CD4-positive, alpha-beta T cell treated with Interleukin-17A for 1 hour (primary cell): ENCODE data around the gene MEMO1.
"Not testable (repeated sequence)": the region's sequence is repeated elsewhere in the genome, so short reads cannot be mapped to it uniquely, and the experiment has no call there.

Experiments used
- DNase-seq: peaks from one replicate; pipeline ENCODE4 v3.0.0-alpha.2; 2020

MEMO1 gene

DNA sequence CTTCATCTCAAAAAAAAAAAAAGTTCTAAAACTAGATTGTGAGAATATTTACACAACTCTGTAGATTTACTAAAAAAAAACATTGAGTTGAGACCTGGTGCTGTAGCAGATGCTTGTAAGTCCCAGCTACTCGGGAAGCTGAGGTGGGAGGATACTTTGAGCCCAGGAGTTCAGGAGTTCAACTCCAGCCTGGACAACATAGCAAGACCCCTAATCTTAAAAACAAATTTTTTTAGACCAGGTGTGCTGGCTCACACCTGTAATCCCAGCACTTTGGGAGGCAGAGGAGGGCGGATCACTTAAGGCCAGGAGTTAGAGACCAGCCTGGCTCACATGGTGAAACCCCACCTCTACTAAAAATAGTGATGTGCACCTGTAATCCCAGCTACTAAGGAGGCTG lies 108.9 kb downstream of the MEMO1 start:
- no peak for DNase-seq

DNA sequence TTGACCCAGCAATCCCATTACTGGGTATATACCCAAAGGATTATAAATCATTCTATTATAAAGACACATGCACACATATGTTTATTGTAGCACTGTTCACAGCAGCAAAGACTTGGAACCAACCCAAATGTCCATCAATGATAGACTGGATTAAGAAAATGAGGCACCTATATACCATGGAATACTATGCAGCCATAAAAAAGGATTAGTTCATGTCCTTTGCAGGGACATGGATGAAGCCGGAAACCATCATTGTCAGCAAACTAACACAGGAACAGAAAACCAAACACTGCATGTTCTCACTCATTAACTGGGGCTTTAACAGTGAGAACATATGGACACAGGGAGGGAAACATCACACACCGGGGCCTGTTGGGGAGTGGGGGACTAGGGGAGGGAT lies 110.7 kb downstream of the MEMO1 start:
- DNase-seq: not testable (repeated sequence)

DNA sequence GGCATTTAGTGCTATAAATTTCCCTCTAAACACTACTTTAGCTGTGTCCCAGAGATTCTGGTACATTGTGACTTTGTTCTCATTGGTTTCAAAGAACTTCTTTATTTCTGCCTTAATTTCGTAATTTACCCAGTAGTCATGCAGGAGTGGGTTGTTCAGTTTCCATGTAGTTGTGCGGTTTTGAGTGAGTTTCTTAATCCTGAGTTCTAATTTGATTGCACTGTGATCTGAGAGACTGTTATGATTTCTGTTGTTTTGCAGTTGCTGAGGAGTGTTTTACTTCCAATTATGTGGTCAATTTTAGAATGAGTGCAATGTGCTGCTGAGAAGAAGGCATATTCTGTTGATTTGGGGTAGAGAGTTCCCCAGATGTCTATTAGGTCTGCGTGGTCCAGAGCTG lies 112.5 kb downstream of the MEMO1 start:
- DNase-seq: not testable (repeated sequence)

DNA sequence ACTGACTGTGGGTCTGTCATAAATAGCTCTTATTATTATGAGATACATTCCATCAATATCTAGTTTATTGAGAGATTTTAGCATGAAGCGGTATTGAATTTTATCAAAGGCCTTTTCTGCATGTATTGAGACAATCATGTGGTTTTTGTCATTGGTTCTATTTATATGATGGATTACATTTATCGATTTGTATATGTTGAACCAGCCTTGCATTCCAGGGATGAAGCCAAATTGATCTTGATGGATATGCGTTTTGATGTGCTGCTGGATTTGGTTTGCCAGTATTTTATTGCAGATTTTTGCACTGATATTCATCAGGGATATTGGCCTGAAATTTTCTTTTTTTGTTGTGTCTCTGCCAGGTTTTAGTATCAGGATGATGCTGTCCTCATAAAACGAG lies 113.5 kb downstream of the MEMO1 start:
- DNase-seq: not testable (repeated sequence)

DNA sequence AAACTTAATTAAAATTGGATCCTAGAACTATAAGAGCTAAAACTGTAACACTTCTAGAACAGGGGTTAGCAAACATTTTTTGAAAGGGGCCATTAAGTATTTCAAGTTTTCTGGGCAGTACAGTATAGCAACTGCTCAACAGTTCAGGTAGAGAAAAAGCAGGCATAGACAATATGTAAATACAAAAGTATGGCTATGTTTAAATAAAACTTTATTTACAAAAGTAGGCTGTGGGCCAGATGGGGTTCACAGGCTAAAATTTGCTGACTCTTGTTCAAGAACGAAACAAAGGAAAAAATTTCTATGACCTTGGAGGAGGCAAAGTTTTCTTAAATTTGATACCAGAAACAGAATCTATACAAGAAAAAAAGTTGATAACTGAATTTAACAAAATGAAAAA lies 114.5 kb downstream of the MEMO1 start:
- no peak for DNase-seq

DNA sequence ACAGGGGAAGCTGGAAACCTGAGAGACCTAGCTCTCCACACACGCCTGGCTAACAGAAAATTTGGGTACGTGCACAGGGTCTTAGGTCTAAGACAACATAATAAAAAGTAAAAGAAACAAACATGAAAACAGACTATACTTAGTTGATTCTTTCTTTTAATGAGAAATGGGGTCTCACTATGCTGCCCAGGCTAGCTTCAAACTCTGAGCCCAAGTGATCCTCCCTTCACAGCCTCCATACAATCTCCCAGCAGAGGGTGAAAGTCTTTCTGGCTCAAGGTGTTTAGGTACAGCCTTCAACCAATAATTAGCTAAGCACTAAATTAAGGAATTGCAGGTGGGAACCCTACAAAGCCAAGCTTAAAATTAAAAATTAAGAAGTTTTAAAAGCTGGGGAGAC lies 116.2 kb downstream of the MEMO1 start:
- no peak for DNase-seq

DNA sequence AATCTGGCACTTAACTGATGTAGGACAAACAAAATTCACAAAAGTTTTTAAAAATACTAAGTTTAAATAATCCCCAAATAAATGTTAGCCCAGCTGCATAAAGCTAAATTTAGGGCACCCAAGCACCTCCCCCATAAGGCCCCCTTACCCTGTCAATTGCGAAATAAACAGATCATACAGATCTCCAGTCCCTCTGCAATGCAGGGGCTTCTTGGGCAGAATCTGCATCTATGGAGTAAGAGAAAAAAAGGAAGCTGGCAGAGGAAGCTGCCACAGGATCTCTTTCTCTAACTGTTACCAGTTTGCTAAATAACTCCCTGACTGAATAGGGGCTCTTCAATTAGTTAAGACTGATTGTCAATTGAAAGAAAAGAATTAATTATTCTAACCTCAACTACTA lies 117.7 kb downstream of the MEMO1 start:
- no peak for DNase-seq

DNA sequence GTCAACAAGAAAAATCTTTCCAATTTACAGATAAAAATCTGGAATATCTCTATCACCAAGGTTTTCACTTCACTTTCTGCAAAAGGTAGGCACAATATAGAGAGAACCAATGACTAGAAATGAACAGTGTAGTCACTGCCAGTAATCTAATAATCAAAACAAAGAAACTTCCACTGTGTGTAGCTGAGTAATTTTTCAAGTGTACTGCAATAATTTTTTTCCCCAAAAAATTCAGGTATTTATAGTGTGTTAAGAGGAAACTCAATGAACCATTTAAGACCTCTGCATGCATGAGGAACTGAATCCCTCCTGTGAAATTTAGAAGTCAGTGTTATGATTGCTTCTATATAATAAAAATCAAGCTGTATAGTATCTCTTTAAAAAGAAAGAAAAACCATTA lies 121.8 kb downstream of the MEMO1 start:
- DNase-seq: no peak

DNA sequence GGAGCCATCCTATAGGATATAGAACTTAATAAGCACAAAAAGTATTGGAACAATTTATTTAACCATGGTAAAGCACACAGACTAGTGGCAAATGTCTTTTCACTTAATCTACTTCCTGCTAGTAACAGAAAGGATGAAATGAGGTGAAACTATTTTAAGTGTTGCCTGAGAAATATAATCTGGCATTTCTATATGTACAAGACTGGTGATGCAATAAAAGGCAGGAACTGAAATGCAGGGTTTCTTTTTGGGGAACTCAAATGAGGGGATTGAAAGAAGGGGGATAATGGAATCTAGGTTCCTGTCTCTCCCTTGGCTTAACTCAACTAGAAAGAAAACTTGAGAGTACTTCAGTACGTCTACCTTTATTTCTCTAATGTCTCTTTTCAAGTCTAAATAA lies 122.3 kb downstream of the MEMO1 start:
- DNase-seq: no peak

DNA sequence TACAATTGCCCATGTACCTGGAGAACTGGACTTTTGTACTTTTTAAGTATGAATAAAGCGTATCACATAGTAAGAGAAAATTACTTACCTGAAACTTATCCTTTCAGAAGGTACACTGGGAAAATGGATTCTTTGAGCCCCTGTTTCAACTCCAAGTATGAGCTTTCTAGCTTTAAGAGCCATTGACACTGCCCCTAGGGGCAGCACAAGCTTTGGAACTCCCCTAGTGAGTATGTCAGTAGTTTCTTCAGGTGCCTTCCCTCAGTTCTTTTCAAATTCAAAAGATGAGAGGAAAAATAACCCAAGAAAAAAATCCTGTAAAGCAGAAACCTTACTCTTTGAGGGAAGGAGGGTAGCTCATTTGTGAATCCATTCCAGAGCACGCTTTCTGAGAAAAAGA lies 124.1 kb downstream of the MEMO1 start:
- DNase-seq: no peak

DNA sequence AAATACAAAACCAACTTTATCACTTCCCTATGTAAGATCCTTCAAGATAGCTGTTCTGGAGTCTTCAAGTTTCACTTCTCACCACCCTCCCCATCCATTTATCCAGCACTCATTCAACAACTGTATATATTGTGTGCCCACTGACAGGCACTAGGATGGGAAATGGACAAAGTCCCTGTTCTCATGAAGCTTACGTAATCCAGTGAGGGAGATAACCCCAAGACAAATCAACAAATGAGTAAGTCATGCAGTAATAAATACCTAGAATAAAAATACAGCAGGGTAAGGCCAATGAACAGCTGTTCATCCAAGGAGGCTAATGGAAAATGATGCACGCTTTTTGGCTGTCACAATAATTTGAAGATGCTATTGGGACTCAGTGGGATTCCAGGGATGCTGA lies 133.8 kb downstream of the MEMO1 start:
- no peak for DNase-seq

DNA sequence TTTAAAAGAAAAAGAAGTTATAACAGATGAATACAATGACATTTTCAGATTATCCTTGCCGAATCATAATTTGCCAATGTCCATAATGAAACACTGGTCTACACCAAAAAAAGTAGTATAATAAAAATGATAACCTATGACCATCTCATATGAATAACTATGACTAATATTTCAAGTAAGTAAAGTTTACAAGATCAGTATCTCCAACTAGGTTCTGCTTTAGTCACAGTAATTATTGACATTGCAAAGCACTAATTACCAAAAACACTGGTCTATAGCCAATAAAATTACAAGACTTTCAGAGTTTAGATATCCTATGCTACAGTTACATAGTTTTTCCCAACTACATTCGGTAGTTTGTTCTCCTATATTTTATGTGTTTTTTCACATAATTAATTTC lies 136.7 kb downstream of the MEMO1 start:
- no peak for DNase-seq

DNA sequence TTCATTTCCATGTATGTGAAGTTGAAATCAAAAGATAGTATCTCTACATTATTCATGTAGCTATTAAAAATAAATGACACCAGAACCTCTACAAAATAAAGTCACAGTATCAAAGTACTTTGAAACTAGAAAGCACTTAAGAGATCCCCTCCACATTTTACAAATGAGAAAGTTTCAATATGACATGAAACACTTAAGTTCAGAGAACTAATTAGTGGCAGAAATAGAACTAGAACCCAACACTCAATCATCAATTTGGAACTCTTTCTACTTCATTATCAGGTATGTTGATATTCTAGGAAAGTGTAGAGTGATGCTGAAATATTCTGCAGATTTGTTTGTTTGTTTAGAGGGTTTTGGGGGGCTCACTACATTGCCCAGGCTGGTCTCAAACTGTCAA lies 145.6 kb downstream of the MEMO1 start:
- DNase-seq: no peak

DNA sequence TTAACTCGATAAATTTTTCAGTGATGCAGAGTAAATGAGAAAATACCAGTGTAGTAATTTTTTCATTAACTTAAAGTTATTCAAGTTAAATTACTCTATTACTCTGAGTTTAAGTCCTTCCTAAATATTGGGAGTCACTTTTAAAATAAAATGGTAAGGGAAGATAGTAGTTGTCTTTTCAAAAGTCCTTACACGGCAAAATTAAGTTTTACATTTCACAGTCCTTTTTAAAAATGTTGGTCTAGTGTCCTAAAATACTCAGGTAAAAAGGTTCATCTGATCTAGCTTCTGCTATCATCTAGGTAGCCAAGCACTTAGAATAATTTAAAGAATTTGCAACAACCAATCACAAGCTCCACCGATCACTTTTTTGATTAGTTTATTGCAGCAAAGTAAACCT lies 146.9 kb downstream of the MEMO1 start:
- no peak for DNase-seq

DNA sequence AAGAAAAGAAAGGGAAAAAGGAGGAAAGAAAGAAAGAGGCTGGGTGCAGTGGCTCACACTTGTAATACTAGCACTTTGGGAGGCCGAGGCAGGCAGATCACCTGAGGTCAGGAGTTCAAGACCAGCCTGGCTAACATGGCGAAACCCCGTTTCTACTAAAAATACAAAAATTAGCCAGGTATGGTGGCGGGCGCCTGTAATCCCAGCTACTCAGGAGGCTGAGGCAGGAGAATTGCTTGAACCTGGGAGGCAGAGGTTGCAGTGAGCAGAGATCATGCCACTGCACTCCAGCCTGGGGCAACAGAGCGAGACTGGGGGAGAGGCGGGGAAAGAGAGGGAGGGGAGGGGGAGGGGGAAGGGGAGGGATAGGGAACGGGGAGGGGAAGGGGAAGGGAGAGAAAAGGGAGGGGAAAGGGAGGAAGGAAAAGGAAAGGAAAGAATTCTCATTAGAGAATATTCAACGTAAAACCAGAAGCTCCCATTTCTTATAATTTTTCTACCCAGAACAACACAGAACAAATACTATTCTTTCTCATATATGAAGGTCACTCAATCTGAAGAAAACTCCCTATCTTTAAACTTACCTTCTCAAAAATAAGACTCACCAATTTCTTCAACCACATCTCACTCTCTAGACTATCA lies 147.7 kb downstream of the MEMO1 start:
- not testable (repeated sequence) for DNase-seq

DNA sequence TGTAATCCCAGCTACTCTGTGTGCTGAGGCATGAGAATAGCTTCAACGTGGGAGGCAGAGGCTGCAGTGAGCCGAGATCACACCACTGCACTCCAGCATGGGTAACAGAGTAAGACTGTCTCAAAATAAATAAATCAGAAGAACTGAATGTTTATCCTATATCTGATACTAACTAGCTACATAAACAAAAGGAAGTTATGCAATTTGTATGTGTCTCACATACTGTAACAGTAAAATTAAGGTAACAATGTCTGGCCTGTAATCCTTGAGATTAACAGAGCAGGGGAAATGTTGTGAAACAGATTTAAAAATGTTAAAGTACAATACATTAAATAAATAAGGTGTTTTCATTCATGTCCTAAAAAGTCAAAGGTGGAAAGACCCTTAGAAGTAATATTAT lies 150.8 kb downstream of the MEMO1 start:
- DNase-seq: no peak

DNA sequence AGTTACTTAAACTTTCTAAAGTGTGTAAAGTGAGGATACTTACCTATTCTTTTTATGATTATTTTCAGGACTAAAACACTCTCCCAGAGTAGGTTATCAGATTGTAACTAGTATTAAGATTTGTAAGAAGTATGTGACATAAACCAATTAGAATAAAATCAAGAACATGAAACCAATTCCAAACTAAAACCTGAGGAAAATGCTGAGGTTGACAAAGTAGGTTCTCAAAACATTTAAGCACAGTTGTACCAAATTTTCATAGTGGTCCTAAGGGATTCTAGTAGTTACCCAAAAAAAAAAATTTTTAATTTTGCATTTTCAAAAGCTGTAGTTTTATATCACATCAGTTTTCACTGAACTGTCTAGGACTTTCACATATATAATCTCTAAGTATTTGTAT lies 157.3 kb downstream of the MEMO1 start:
- no peak for DNase-seq

DNA sequence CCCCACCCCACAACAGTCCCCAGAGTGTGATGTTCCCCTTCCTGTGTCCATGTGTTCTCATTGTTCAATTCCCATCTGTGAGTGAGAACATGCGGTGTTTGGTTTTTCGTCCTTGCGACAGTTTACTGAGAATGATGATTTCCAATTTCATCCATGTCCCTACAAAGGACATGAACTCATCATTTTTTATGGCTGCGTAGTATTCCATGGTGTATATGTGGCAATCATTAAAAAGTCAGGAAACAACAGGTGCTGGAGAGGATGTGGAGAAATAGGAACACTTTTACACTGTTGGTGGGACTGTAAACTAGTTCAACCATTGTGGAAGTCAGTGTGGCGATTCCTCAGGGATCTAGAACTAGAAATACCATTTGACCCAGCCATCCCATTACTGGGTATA lies 168.7 kb downstream of the MEMO1 start:
- not testable (repeated sequence) for DNase-seq

DNA sequence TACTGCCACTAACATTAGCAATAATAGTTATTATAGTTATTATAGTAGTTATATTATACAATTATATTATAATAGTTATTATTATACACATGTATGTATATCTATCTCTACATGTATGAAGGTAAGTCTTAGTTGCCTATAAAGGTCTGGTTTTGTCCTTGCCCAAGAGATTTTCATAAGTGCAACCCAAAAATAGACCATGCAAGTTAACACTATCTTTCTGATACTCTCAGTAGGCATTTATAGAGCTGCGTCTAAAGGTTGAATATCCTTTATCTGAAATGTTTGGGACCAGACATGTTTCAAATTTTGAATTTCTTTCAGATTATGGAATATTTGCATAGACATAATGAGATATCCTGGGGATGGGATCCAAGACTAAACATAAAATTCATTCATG lies 175.4 kb downstream of the MEMO1 start:
- no peak for DNase-seq

DNA sequence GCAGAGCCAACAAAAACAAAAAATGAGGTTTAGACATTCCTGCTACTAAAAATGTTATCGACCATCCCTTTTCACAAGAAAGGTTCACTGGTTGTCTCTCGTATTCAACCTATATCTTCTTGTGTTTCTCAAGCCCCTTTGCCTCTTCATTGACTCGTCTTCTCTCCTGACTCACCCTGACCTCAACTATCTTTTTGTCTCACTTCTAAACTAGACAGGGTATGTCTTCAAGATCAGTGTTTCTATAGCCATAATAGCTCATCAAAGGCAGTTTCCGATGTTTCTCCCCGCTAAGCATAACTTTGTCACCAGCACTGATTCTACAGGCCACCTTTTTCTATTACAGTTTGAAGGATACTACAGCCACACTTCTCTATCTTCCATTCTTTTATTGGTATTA lies 178.4 kb downstream of the MEMO1 start:
- no peak for DNase-seq

DNA sequence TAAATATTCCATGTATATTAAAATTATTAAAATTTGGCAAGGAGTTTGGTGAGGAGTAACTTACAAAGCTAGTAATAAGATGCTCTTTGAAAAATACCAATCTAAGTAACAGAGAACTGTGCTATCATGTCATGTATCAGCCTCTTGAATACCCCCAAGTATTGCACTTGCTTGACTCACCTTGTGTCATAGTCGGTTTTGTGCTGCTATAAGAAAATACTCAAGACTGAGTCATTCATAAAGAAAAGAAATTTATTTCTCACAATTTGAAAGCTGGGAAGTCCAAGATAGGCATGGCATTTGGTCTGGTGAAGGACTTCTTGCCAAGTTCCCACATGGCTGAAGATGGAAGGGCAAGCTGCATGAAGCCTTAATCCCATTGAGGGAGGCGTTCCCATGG lies 179.2 kb downstream of the MEMO1 start:
- no peak for DNase-seq

DNA sequence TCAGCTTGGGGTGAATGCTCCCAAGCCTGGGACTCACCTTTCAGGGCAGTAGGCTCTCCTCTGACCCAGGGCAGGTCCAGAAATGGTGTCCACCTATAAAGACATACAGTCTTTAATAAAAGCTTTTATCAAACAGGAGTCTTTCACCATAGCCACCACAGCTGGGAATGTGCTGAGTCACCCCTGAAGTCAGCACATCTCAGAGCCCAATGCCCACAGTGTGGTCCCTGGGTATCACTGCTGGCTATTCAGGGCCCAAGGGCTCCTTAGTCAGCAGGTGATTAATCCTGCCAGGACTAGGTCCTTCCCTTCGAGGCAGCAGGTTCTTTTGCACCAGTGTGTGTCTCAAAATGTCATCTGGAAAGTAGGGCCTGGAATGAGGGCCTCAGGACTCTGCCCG lies 181.9 kb downstream of the MEMO1 start:
- DNase-seq: no peak

DNA sequence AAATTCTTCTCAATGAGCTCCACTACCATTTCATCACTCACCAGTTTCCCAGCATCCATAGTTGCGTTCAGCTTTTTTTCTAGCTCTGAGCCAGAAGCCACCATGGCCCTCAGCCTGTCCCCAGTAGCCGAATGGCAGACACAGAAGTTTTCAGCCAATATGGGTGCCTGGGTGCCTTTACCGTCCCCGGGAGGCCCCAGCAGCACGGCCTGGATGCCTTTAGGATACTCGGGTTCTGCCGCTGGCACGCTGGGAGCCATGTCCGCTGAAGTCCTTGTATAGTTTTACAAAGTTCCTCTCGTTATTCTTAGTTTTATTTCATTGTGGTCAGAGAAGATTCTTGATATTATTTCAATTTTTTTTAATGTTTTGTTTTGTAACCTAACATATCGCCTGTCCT lies 187.2 kb downstream of the MEMO1 start:
- DNase-seq: no peak

DNA sequence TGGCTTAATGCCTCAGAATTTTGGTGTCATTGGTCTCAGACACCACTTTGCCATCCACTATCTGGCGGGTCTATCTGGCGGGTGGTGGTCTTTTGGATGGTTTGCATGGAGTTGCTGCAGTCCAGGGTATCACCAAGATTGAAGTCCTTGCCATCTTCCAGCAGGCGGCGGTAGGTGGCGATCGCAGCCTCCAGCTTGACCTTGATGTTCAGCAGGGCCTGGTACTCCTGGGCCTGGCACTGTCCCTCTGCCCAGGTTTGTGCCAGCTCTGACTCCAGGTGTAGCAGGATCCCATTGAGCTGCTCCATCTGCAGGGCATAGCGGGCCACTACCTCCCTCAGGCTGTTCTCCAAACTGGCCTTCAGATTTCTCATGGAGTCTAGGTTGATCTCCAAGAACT lies 188.2 kb downstream of the MEMO1 start:
- DNase-seq: no peak
